Measurements from ENCODE around the gene FMN2.

DNA sequence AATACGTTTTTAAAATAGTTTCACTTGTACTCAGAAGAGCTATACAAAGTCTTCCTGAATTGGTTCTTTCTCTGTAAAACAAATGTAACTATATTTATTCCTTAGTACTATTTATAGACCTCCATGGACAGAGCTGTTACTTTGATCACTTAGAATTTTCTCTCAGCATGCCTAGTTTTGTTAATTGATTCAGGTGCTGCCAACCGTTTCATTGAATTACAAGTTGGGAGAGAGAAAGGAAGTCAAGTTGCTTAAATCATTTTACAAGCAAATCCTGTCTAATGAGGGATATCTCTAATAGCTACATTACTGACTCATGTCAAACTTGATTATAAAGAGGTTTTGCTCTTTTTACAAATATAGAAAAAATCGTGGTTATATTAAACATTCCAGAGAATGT lies 241.0 kb downstream of the FMN2 start:
- no peak for TF ChIP-seq POLR2A (IDR thresholded peaks at IDR 0.05)
- TF ChIP-seq, protein P1, sequence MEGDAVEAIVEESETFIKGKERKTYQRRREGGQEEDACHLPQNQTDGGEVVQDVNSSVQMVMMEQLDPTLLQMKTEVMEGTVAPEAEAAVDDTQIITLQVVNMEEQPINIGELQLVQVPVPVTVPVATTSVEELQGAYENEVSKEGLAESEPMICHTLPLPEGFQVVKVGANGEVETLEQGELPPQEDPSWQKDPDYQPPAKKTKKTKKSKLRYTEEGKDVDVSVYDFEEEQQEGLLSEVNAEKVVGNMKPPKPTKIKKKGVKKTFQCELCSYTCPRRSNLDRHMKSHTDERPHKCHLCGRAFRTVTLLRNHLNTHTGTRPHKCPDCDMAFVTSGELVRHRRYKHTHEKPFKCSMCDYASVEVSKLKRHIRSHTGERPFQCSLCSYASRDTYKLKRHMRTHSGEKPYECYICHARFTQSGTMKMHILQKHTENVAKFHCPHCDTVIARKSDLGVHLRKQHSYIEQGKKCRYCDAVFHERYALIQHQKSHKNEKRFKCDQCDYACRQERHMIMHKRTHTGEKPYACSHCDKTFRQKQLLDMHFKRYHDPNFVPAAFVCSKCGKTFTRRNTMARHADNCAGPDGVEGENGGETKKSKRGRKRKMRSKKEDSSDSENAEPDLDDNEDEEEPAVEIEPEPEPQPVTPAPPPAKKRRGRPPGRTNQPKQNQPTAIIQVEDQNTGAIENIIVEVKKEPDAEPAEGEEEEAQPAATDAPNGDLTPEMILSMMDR (IDR thresholded peaks at IDR 0.05), result no peak

All from body of pancreas (tissue), 4 donors.